ENCODE results near the gene CALML5. TPM values are rescaled to one million over a fixed set of nuclear protein-coding genes. Genes with fewer than 3 reads are reported as not detected.

Gene CALML5
- total RNA-seq, 4 donors from 2014 or later: not detected

DNA sequence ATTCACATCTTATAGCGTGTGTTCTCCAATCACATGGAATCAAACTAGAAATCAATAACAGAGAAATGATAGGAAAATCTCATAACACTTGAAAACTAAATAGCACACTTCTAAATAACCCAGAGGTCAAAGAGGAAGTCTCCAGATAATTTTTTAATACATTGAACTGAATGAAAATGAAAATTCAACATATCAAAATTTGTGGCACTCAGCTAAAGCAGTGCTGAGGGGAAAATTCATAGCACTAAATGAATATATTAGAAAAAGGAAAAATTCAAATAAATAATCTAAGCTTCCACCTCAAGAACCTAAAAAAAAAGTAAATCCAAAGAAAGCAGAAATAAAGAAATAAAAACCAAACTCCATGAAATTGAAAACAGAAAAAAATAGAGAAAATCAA, 42.7 kb upstream of the CALML5 start:
- TF ChIP-seq, protein P1, sequence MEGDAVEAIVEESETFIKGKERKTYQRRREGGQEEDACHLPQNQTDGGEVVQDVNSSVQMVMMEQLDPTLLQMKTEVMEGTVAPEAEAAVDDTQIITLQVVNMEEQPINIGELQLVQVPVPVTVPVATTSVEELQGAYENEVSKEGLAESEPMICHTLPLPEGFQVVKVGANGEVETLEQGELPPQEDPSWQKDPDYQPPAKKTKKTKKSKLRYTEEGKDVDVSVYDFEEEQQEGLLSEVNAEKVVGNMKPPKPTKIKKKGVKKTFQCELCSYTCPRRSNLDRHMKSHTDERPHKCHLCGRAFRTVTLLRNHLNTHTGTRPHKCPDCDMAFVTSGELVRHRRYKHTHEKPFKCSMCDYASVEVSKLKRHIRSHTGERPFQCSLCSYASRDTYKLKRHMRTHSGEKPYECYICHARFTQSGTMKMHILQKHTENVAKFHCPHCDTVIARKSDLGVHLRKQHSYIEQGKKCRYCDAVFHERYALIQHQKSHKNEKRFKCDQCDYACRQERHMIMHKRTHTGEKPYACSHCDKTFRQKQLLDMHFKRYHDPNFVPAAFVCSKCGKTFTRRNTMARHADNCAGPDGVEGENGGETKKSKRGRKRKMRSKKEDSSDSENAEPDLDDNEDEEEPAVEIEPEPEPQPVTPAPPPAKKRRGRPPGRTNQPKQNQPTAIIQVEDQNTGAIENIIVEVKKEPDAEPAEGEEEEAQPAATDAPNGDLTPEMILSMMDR (IDR thresholded peaks at IDR 0.05): no peak
- no peak for TF ChIP-seq POLR2A (IDR thresholded peaks at IDR 0.05)
- H3K36me3 ChIP-seq: no peaks in the 10 kb centered on the region
- no peak overlapping the region for H3K27ac ChIP-seq
- no peaks in the 10 kb centered on the region for H3K27me3 ChIP-seq
- no peaks in the 10 kb centered on the region for H3K9me3 ChIP-seq
- DNase-seq: no peak
- H3K4me3 ChIP-seq: no peak overlapping the region
- H3K4me1 ChIP-seq: peaks cover 0 to 21% (median 3%) of the 10 kb centered on the region in 4 donors

DNA sequence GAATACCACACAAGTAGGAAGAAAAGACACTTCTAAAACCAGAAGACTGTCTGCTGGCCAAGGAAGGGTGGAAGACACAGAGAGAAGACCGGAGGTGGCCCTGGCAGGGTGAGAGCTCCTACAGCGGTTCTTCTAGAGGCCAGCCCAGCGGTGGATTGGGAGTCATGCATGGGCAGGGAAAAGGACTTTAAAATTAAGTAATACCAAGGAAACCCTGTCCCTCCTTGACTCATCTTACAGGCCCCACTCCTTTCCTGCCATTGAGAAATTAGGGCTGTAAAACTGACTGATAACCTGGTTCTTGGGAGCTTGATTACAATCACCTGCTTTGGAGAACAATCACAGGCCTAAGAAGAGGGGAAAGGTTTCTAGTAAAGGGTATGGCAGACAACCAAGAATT, 41.5 kb upstream of the CALML5 start:
- H3K27ac ChIP-seq: peak overlapping the region in 1 of 4 donors; percentile 36
- H3K36me3 ChIP-seq: no peaks in the 10 kb centered on the region
- H3K4me1 ChIP-seq: peaks cover 0 to 9% (median 0%) of the 10 kb centered on the region in 4 donors
- H3K27me3 ChIP-seq: no peaks in the 10 kb centered on the region
- no peak for TF ChIP-seq POLR2A (IDR thresholded peaks at IDR 0.05)
- TF ChIP-seq, protein P1 (IDR thresholded peaks at IDR 0.05): peak in 3 of 6 experiments; percentile 12 to 40 (median 30)
- peak in 2 of 3 donors; percentile 48 to 62 for DNase-seq
- H3K9me3 ChIP-seq: no peaks in the 10 kb centered on the region
- no peak overlapping the region for H3K4me3 ChIP-seq

DNA sequence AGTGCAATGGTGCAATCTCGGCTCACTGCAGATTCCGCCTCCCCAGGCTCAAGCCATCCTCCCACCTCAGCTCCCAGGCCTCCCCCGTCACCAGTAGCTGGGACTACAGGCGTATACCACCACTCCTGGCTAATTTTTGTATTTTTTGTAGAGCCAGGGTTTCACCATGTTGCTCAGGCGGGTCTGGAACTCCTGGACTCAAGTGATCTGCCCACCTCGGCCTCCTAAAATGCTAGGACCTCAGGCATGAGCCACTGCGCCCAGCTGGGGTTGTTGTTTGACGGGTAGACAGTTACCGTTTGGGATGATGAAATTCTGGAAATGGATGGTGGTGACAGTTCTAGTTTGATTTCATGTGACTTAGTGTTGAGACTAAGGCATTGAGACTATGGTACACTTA, 40.7 kb upstream of the CALML5 start:
- H3K36me3 ChIP-seq: no peaks in the 10 kb centered on the region
- peak in 2 of 3 donors; percentile 15 to 27 for DNase-seq
- TF ChIP-seq, protein P1 (IDR thresholded peaks at IDR 0.05): no peak
- no peak for TF ChIP-seq POLR2A (IDR thresholded peaks at IDR 0.05)
- no peaks in the 10 kb centered on the region for H3K27me3 ChIP-seq
- H3K4me3 ChIP-seq: no peak overlapping the region
- H3K27ac ChIP-seq: no peak overlapping the region
- H3K9me3 ChIP-seq: no peaks in the 10 kb centered on the region
- H3K4me1 ChIP-seq: peaks cover 0 to 3% (median 0%) of the 10 kb centered on the region in 4 donors

DNA sequence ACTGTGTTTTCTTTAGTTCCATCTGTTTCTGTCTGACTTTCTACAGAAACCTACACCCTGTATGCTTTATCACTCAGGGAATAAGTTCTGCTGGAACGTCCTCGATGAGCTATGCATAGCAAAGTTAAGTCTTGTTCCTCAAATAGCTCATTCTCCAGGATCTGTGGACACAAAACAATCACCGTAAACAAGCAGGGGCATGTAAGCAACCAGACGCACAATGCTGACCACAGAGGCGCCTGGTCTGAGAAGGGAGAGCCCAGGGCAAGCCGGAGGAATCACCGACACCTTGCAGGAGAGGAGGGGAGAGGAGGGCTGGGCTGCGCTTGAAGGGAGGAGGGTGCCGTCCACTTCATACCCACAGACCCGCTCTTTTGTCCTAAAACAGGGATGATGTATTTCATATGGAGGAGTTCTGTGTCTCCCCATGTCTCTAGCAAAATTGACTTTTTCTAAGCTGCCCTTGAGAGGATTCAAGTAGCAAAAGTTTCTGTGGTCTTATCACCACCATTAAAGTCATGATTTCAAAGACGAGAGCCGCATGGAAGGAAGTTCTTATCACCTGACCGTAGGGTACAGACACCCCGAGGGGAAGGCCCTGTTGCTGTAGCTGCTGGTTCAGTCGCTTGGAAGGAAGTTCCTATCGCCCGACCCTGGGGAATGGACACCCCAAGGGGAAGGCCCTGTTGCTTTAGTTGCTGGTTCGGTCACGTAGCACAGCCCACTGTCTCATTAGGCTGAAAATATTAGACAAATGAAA, 39.7 kb upstream of the CALML5 start:
- Histone ChIP-seq H3K27me3 (no peaks in the 10 kb centered on the region), H3K27ac (no peak overlapping the region), H3K4me1 (no peaks in the 10 kb centered on the region), H3K4me3 (no peak overlapping the region), H3K9me3 (no peaks in the 10 kb centered on the region), H3K36me3 (no peaks in the 10 kb centered on the region)
- peak in 2 of 3 donors; percentile 7 to 44 for DNase-seq
- TF ChIP-seq, protein P1 (IDR thresholded peaks at IDR 0.05): no peak
- TF ChIP-seq POLR2A (IDR thresholded peaks at IDR 0.05): no peak

DNA sequence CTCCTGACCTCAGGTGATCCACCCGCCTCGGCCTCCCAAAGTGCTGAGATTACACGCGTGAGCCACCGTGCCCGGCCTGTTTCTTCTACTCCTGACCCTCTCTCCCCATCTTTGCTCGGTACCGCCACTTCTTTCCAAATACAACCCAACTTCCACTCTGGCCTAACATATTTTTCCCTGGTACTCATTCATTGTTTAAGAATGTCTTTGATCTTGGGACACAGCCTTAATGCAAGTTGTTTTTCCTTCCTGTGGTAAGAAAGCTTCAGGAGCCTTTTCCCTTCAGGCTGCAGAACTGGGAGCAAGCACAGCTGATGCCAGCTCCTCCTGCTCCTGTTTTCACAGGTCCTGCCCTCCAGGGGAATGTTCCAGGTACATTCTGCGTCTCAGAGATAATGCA, 39.1 kb upstream of the CALML5 start:
- H3K9me3 ChIP-seq: no peaks in the 10 kb centered on the region
- TF ChIP-seq POLR2A (IDR thresholded peaks at IDR 0.05): no peak
- TF ChIP-seq, protein P1 (IDR thresholded peaks at IDR 0.05): no peak
- H3K27me3 ChIP-seq: no peaks in the 10 kb centered on the region
- H3K36me3 ChIP-seq: no peaks in the 10 kb centered on the region
- no peak overlapping the region for H3K4me3 ChIP-seq
- H3K27ac ChIP-seq: no peak overlapping the region
- DNase-seq: peak in 2 of 3 donors; percentile 7 to 28
- no peaks in the 10 kb centered on the region for H3K4me1 ChIP-seq

Measured in Peyer's patch (tissue), 4 donors.